AG04449 (cell line): ENCODE measurements around the gene NCAN.

ENCODE experiments used
- CTCF ChIA-PET: fragments of 350-600 bp; formaldehyde crosslinking; extraction: SDS; loops from one replicate; lab custom pipeline; 2021; ENCODE audit warnings: antibody characterized with exemption; lab: Yijun Ruan, JAX
- POLR2A ChIA-PET: fragments of 400-600, 350-600 bp; formaldehyde crosslinking; extraction: SDS; loops from one replicate; lab custom pipeline; 2020; ENCODE audit warnings: antibody characterized with exemption, inconsistent platforms; lab: Yijun Ruan, JAX
- DNase-seq: peaks from one replicate; pipeline ENCODE4 v3.0.0-alpha.2; 2010; ENCODE audit warnings: low read depth, low spot score
- H3K4me3 ChIP-seq: 2 replicates; pipeline ENCODE4 v1.5.1; 2011; ENCODE audit warnings: low read depth, mild to moderate bottlenecking, control low read depth, low read length
- CTCF ChIP-seq: IDR thresholded peaks from one replicate; pipeline ENCODE4 v1.5.1; 2011; ENCODE audit warnings: mild to moderate bottlenecking, moderate library complexity, low read length, control low read depth, inconsistent platforms; ENCODE audit not compliant: insufficient read depth; ENCODE audit errors: missing control alignments

The NCAN gene

GRCh38 chr19:19297759-19298158, 86.0 kb downstream of the NCAN start:
- no peak for DNase-seq

DNA sequence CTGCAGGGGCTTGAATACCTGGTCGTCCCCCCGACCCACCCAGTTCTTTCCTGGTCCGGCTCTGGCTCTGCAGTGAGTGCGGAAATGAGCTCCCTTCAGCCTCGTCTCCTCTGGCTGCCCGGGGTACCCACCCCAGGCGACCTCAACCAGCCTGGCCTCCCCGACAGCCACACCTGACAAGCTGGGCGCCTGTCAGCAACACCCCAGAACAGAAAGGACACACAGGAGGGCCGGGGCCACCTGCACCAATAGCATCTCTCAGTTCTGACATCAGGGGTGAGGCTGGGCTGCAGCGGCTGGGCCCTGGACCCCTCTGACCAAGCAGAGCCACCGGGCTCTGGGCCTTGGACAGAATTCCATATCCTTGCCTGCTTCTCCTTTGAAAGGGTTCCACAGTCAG, 88.9 kb downstream of the NCAN start:
- DNase-seq, result no peak
- H3K4me3 ChIP-seq, result no peak overlapping the region
- CTCF ChIA-PET, result no interaction called here
- POLR2A ChIA-PET, result no interaction called here
- no peak for TF ChIP-seq CTCF

More at GRCh38 chr19:19297759-19298158, 86.0 kb downstream of the NCAN start:
- no peak for TF ChIP-seq CTCF
- CTCF ChIA-PET, result no interaction called here
- POLR2A ChIA-PET, result no interaction called here
- H3K4me3 ChIP-seq, result no peak overlapping the region
